Measurements from ENCODE around the gene BST1.

DNA sequence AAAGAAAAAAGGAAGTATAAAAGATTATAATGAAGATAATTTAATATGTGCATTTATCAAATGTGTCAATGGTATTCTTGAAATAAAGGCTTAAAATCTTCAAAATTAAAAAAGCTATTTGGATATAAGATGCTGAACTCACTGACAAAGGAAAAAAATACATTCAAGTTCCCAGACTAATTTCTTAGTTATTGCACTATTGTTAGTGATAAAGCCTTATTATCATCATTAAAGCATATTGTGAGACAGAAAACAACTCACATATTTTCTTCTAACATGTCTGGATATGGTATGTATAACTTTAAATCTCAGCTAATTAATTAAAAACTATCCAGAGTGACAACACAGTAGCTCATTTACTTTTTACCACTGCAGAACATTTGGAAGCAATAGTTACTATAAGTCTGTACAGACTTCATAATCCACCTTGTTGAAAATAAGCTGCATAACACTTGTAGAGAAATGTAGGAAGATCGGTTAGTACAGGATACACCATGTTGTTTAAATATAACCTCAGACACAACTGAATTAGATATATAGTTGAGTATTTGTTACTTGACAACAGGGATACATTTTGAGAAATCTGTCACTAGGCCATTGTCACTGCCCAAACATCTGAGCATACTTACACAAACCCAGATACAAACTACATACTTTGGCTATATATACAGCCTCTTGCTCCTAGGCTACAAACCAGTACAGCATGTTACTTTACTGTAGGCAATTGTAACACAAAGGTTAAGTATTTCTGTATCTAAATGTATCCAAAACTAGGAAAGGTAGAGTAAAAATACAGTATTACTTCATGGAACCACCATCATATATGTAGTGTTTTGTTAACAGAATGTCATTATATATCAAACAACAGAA is 34.1 kb upstream of the BST1 start:
- TF ChIP-seq, protein P1, sequence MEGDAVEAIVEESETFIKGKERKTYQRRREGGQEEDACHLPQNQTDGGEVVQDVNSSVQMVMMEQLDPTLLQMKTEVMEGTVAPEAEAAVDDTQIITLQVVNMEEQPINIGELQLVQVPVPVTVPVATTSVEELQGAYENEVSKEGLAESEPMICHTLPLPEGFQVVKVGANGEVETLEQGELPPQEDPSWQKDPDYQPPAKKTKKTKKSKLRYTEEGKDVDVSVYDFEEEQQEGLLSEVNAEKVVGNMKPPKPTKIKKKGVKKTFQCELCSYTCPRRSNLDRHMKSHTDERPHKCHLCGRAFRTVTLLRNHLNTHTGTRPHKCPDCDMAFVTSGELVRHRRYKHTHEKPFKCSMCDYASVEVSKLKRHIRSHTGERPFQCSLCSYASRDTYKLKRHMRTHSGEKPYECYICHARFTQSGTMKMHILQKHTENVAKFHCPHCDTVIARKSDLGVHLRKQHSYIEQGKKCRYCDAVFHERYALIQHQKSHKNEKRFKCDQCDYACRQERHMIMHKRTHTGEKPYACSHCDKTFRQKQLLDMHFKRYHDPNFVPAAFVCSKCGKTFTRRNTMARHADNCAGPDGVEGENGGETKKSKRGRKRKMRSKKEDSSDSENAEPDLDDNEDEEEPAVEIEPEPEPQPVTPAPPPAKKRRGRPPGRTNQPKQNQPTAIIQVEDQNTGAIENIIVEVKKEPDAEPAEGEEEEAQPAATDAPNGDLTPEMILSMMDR (IDR thresholded peaks at IDR 0.05) = no peak
- TF ChIP-seq POLR2A (IDR thresholded peaks at IDR 0.05) = no peak

Data from adrenal gland (tissue), 5 donors.